ENCODE data around the gene ARPC5L.

The ARPC5L gene

GRCh38 chr9:124868511-124869465, 6.9 kb downstream of the ARPC5L start:
- peak; percentile 89 to 91 for DNase-seq

- DNase-seq: no peak
Measured at GRCh38 chr9:124869466-124869985, 7.6 kb downstream of the ARPC5L start.

- DNase-seq: peak; percentile 82 to 88
Measured at GRCh38 chr9:124869986-124870560, 8.1 kb downstream of the ARPC5L start.

GRCh38 chr9:124870723-124871122, 8.8 kb downstream of the ARPC5L start:
- DNase-seq: no peak

GRCh38 chr9:124871156-124871561, 9.2 kb downstream of the ARPC5L start:
- DNase-seq: no peak

- DNase-seq: peak; percentile 61 to 69
Measured at GRCh38 chr9:124873664-124874063, 11.7 kb downstream of the ARPC5L start.

- DNase-seq: no peak
Measured at GRCh38 chr9:124875501-124875900, 13.6 kb downstream of the ARPC5L start.

- no peak for DNase-seq
Measured at GRCh38 chr9:124877021-124877782, 15.3 kb downstream of the ARPC5L start.

GRCh38 chr9:124878021-124878420, 16.1 kb downstream of the ARPC5L start:
- DNase-seq: no peak

GRCh38 chr9:124878518-124878917, 16.6 kb downstream of the ARPC5L start:
- no peak for DNase-seq

- no peak for DNase-seq
Measured at GRCh38 chr9:124879226-124879625, 17.3 kb downstream of the ARPC5L start.

GRCh38 chr9:124880501-124880900, 18.6 kb downstream of the ARPC5L start:
- no peak for DNase-seq

GRCh38 chr9:124881138-124881743, 19.3 kb downstream of the ARPC5L start:
- DNase-seq: no peak

GRCh38 chr9:124882231-124882630, 20.3 kb downstream of the ARPC5L start:
- DNase-seq: no peak

GRCh38 chr9:124884376-124884775, 22.4 kb downstream of the ARPC5L start:
- DNase-seq: no peak

- no peak for DNase-seq
Measured at GRCh38 chr9:124885551-124885950, 23.6 kb downstream of the ARPC5L start.

- DNase-seq: no peak
Measured at GRCh38 chr9:124886461-124886860, 24.5 kb downstream of the ARPC5L start.

- no peak for DNase-seq
Measured at GRCh38 chr9:124886866-124887492, 25.0 kb downstream of the ARPC5L start.

GRCh38 chr9:124887832-124888231, 25.9 kb downstream of the ARPC5L start:
- DNase-seq: no peak

- DNase-seq: no peak
Measured at GRCh38 chr9:124889006-124889405, 27.1 kb downstream of the ARPC5L start.

- no peak for DNase-seq
Measured at GRCh38 chr9:124890179-124890578, 28.2 kb downstream of the ARPC5L start.

GRCh38 chr9:124894035-124894740, 32.3 kb downstream of the ARPC5L start:
- DNase-seq: no peak

Measured in CD4-positive, alpha-beta T cell treated with Interleukin-4 for 1 hour (primary cell).